Heart left ventricle (tissue), 16 donors: ENCODE data around the gene FAM25A. TPM values are rescaled to one million over a fixed set of nuclear protein-coding genes. Genes with fewer than 3 reads are reported as not detected.
"Not testable (repeated sequence)": the region's sequence is repeated elsewhere in the genome, so short reads cannot be mapped to it uniquely, and the experiment has no call there.

ENCODE experiments used
- ATAC-seq, 4 donors: fragments of 200-7000 bp; cut with Tn5 transposase; one replicate each; pipeline ENCODE4 v1.9.1; 2020 to 2022; ENCODE audit warnings: moderate library complexity in 4 of 4, mild to moderate bottlenecking in 3 of 4, moderate number of reproducible peaks in 1 of 4
- DNase-seq, 5 donors: peaks; one replicate each; pipeline ENCODE4 v3.0.0-alpha.2; 2020
- H3K27ac ChIP-seq, 12 donors: fragments of 200-600 bp; sonication (generic) in 4 of 12; one replicate each; pipeline versions ENCODE4 v1.5.0 to v1.8.0; 2016 to 2022; ENCODE audit warnings: mild to moderate bottlenecking in 2 of 12
- H3K27me3 ChIP-seq, 9 donors: fragments of 200-600 bp; sonication (generic) in 2 of 9; one replicate each; pipeline versions ENCODE4 v1.5.1 to v1.8.0; 2016 to 2022; ENCODE audit warnings: mild to moderate bottlenecking in 3 of 9
- H3K36me3 ChIP-seq, 9 donors: fragments of 200-600 bp; sonication (generic) in 2 of 9; one replicate each; pipeline versions ENCODE4 v1.5.0 to v1.8.0; 2018 to 2022; ENCODE audit warnings: mild to moderate bottlenecking in 2 of 9
- H3K4me1 ChIP-seq, 12 donors: fragments of 200-600 bp; sonication (generic) in 4 of 12; one replicate each; pipeline versions ENCODE4 v1.5.0 to v1.8.0; 2016 to 2022; ENCODE audit warnings: mild to moderate bottlenecking in 3 of 12
- H3K4me3 ChIP-seq, 12 donors: fragments of 200-600 bp; sonication (generic) in 4 of 12; one replicate each; pipeline versions ENCODE4 v1.5.0 to v1.8.0; 2017 to 2022; ENCODE audit warnings: mild to moderate bottlenecking in 9 of 12, moderate library complexity in 4 of 12
- H3K9me3 ChIP-seq, 12 donors: fragments of 200-600 bp; sonication (generic) in 4 of 12; one replicate each; pipeline versions ENCODE4 v1.5.0 to v1.8.0; 2016 to 2022; ENCODE audit warnings: mild to moderate bottlenecking in 1 of 12
- POLR2A ChIP-seq, 2 donors: fragments of 450-650 bp; IDR thresholded peaks; one replicate each; pipeline ENCODE4 v1.6.1; 2017; ENCODE audit warnings: antibody characterized with exemption in 2 of 2, mild to moderate bottlenecking in 2 of 2, moderate library complexity in 2 of 2
- WGBS, 4 donors: extraction: QIAGEN DNeasy Blood & Tissue Kit in 2 of 4; methylation state at CpG; one replicate each; pipeline versions ENCODE4 v1.1.5 to v1.1.7; 2013 to 2018; 5-methylcytosine and 5-hydroxymethylcytosine counted together
- intact Hi-C, 10 donors: fragments of 100-400 bp; cut with DNase I; formaldehyde crosslinking; loops; one replicate each; pipeline versions ENCODE4 v1.11.1 to v1.14.2; 2022
- long read RNA-seq, 3 donors: library from polyadenylated mRNA; unstranded; transcript quantifications; one replicate each; pipeline ENCODE4 v2.0.0, GENCODE V29; 2020 to 2021
- polyA plus RNA-seq, 2 donors: library from polyadenylated mRNA; stranded (reverse); fragments of 200-250 nt; gene quantifications; one replicate each; pipeline ENCODE4 v1.2.3, GENCODE V29; 2013
- total RNA-seq, 9 donors: library from RNA; depleted of rRNA in 2 of 9; stranded (reverse); fragments of >200 nt in 2 of 9; fragmentation: NEBNext Ultra II Directional in 3 of 9; extraction: Animal tissue kit (Norgen Biotek cat#: 25700) in 3 of 9; gene quantifications; one replicate each; pipeline versions ENCODE4 v1.1.0 to v1.2.4, GENCODE V29; 2016 to 2023
- TF ChIP-seq, protein P1 (sequence below), 12 donors: fragments of 200-600 bp; sonication (generic) in 4 of 12; IDR thresholded peaks; one replicate each; pipeline versions ENCODE4 v1.5.0 to v1.8.0; 2018 to 2022; ENCODE audit warnings: antibody characterized with exemption in 12 of 12, mild to moderate bottlenecking in 5 of 12
- donor health status: ischemic (EF 13 %, LVEDD 7.1; RV severe dilation, severe dysfunction).
- donor health status: healthy with polysubstance abuse.
- donor health status: DM: no; HTN: yes; CAD: no.
- donor health status: DM: no; HTN: no; CAD: no.
- donor health status: ischemic (EF 25% LVEDD 6.9; RV normal size, moderate dysfunction).
- donor health status: ischemic (EF 25% LVEDD 5.7; RV mildly dilated, moderate dysfunction).
- donor health status: healthy.
- donor health status: DM: yes; HTN: yes; CAD: no.
- donor health status: ischemic (EF 35%, LVEDD 5.7; RV mildly dilated, moderate dysfunction).
- donor health status: nonischemic (EF 11% LVEDD 7.7; RV severe dilation, severe dysfunction).
- donor health status: DM: yes; HTN: yes; CAD: no.
- donor health status: PGD.
- donor health status: ischemic (EF 29% LVEDD 5.4; RV normal size, mild dysfunction).
- donor health status: nonischemic (EF 23%, LVEDD 6.1; RV moderate dilation, normal function).

Gene FAM25A
- total RNA-seq = not detected
- polyA plus RNA-seq = not detected
- long read RNA-seq, donor 1 = 0 reads
- long read RNA-seq, donor 2 = 0 reads
- long read RNA-seq, donor 3 = 0 reads

DNA sequence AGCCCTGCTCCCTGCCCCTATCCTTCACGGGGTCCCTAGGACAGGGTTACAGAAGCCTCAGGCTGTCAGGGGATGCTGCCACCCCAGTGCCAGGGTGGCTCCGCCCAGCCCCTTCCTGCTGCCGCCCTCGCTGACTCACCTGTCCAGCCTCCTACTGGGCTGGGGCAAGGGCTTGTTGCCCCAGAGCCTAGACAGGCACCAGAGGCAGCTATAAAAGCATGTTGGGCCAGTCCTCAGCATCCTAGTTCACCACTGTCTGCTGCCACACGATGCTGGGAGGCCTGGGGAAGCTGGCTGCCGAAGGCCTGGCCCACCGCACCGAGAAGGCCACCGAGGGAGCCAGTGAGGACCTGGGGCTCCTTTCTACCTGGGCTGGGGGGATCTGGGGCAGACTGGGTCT is at the start of gene FAM25A:
FAM25A (plus strand) TSS at position 239 of the 400 bp plus-strand sequence; CDS start at position 270, 31 bp downstream.
- WGBS, 4 donors = 89 to 94% (median 92%) methylated on average over 4 to 9 of the region's 9 CpGs

DNA sequence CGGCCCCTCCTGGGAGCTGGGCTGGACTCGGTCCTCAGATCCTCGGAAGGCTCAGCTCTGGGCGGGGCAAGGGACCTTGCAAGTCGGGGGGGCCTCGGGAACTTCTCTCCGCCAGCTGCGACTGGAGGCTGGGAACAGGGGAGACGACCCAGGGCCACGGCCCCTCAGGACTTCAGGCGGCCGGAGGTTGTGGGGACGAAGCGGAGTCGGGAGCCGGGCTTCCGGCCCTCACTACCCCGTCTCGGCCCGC is 49.2 kb upstream of the FAM25A start:
- intact Hi-C loops = loop anchor here in 5 of 10 donors (5.0 to 10.0 kb wide), 3 partner anchors 34 to 124 kb away; partner anchors contain the start of genes GLUD1 (in 3 of the 5) and SHLD2 (in 2 of the 5)
- WGBS, 4 donors = 7 to 13% (median 9%) methylated on average over 6 to 20 of the region's 20 CpGs; no CpG with 5 or more reads in 1 of the 4 donors
- peak in 2 of 4 donors; percentile 30 to 38 for ATAC-seq

More for the DNA sequence above, at the start of gene FAM25A:
- ATAC-seq, H3K9me3 ChIP-seq, H3K27ac ChIP-seq, H3K36me3 ChIP-seq, intact Hi-C loops, DNase-seq, H3K4me1 ChIP-seq, H3K27me3 ChIP-seq, H3K4me3 ChIP-seq: not testable (repeated sequence)

DNA sequence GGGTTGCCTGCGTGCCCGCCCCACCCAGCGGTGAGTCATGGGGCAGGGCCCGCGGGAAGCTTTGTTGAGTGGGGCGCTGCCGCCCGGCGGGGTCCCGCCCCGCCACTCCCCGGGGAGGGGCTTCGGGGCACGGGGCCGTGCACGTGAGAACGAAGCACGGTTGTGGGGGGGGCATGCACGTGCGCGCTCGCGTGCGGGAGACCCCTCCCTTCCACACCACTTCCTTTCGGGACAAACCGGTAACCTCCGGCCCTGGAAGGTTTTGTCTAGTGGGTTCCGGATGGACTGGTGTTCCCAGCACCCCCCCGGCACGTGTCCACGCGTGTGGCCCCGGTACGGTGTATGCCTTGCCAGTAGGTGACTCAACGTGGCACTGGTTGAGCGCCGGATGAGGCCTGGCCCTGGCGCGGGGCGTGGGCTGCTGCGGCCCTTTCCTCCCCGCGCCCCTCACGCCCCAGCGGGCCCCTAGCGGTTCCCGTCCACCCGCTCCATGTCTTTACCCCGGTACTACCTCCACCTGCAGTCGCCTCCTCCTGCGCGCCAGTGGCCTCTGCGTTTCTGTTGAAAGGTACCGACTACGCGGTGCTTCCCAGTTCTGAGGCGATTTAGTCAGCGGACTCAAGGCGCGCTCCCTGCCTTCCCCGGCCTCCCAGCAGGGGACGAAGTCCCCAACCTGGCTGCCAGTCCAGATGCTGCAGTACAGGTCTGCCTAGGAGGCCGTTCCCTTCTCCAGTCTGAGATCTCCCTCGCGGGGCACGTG is 48.7 kb upstream of the FAM25A start:
- H3K36me3 ChIP-seq = no peaks in the 10 kb centered on the region
- WGBS, 4 donors = 7 to 30% (median 8%) methylated on average over 26 to 66 of the region's 66 CpGs
- DNase-seq (peak in 4 of 5 donors; percentile 90 to 92 (median 91)), ATAC-seq (peak; percentile 44 to 87 (median 84))
- H3K4me1 ChIP-seq = peaks cover 7 to 58% (median 42%) of the 10 kb centered on the region in 12 donors
- peaks cover 0 to 11% (median 0%) of the 10 kb centered on the region in 9 donors for H3K27me3 ChIP-seq
- peak overlapping the region; percentile 41 to 84 (median 65) for H3K4me3 ChIP-seq
- H3K27ac ChIP-seq = peak overlapping the region; percentile 77 to 98 (median 92)
- intact Hi-C loops = loop anchor here in 5 of 10 donors (5.0 to 10.0 kb wide), 3 partner anchors 34 to 123 kb away; partner anchors contain the start of genes GLUD1 (in 3 of the 5) and SHLD2 (in 2 of the 5)
- TF ChIP-seq POLR2A (IDR thresholded peaks at IDR 0.05) = no peak
- TF ChIP-seq, protein P1, sequence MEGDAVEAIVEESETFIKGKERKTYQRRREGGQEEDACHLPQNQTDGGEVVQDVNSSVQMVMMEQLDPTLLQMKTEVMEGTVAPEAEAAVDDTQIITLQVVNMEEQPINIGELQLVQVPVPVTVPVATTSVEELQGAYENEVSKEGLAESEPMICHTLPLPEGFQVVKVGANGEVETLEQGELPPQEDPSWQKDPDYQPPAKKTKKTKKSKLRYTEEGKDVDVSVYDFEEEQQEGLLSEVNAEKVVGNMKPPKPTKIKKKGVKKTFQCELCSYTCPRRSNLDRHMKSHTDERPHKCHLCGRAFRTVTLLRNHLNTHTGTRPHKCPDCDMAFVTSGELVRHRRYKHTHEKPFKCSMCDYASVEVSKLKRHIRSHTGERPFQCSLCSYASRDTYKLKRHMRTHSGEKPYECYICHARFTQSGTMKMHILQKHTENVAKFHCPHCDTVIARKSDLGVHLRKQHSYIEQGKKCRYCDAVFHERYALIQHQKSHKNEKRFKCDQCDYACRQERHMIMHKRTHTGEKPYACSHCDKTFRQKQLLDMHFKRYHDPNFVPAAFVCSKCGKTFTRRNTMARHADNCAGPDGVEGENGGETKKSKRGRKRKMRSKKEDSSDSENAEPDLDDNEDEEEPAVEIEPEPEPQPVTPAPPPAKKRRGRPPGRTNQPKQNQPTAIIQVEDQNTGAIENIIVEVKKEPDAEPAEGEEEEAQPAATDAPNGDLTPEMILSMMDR (IDR thresholded peaks at IDR 0.05) = peak in 1 of 12 donors; percentile 14
- H3K9me3 ChIP-seq = no peaks in the 10 kb centered on the region

More for the DNA sequence above, 49.2 kb upstream of the FAM25A start:
- peak; percentile 12 to 81 for TF ChIP-seq POLR2A (IDR thresholded peaks at IDR 0.05)
- TF ChIP-seq, protein P1 (IDR thresholded peaks at IDR 0.05) = no peak
- Histone ChIP-seq H3K4me3 (peak overlapping the region; percentile 41 to 84 (median 65)), H3K4me1 (peaks cover 7 to 63% (median 46%) of the 10 kb centered on the region in 12 donors), H3K27me3 (peaks cover 0 to 11% (median 0%) of the 10 kb centered on the region in 9 donors), H3K9me3 (no peaks in the 10 kb centered on the region), H3K27ac (peak overlapping the region; percentile 77 to 98 (median 92)), H3K36me3 (no peaks in the 10 kb centered on the region)
- DNase-seq = peak in 1 of 5 donors; percentile 93

DNA sequence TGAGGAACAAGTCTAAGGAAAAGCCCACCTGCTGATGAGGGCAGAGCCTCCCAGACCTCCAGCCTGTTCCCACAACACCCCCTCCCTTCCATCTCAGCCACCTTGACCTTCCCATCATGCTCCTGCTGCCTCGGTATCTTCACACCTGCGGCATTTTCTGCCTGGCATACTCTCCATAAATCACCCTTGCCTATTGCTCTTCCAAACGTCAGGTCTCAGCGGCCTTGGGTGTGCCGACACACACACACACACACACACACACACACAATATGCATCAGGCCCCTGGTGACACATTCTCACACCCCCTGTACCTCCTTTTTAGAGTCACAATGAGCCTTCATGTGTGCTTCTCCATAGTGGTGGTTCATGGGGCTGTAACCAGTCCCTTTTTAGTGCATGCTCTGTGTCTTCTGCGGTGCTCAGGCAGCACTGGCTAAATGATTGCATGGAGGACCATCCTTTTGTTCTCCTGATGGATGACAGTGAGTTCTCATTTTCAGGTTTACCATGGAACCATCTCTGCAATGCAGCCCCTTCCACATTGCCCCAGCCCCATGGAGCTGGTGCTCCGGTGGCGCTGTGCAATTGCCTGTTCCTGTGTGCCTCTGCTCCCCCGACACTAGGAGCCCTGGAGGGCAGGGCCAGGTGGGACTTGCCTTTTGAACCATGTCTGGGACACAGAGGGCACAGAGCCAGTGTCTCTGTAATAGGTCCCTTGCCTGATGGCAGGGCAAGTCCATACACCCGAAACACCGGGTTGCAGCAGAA is 47.3 kb upstream of the FAM25A start:
- intact Hi-C loops = loop anchor here in 5 of 10 donors (5.0 to 10.0 kb wide), 3 partner anchors 35 to 122 kb away; partner anchors contain the start of genes GLUD1 (in 3 of the 5) and SHLD2 (in 2 of the 5)
- WGBS, 4 donors = 88 to 98% (median 95%) methylated on average over 10 to 11 of the region's 11 CpGs
- DNase-seq (peak in 1 of 5 donors; percentile 42), ATAC-seq (no peak)
- peaks cover 0 to 9% (median 0%) of the 10 kb centered on the region in 9 donors for H3K27me3 ChIP-seq
- H3K9me3 ChIP-seq = no peaks in the 10 kb centered on the region
- no peak overlapping the region for H3K4me3 ChIP-seq
- TF ChIP-seq POLR2A (IDR thresholded peaks at IDR 0.05) = no peak
- TF ChIP-seq, protein P1 (IDR thresholded peaks at IDR 0.05) = no peak
- H3K4me1 ChIP-seq = peaks cover under 1 to 51% (median 30%) of the 10 kb centered on the region in 12 donors
- H3K36me3 ChIP-seq = no peaks in the 10 kb centered on the region
- H3K27ac ChIP-seq = peak overlapping the region in 5 of 12 donors; percentile 91 to 98 (median 93)
